Smooth muscle cell (in vitro differentiated cells): ENCODE measurements around the gene PLXNA2. TPM values are rescaled to one million over a fixed set of nuclear protein-coding genes. Genes with fewer than 3 reads are reported as not detected.

Experiments
- DNase-seq: peaks from one replicate; lab custom pipeline; 2025; ENCODE audit not compliant: unreplicated experiment; lab: John Stamatoyannopoulos, UW
- H2AFZ ChIP-seq: fragments of 200-600 bp; sonication (generic); 2 replicates; pipeline ENCODE4 v1.6.0; 2016; ENCODE audit warnings: antibody characterized with exemption, low read depth, mild to moderate bottlenecking
- H3F3A ChIP-seq: fragments of 200-600 bp; sonication (generic); 2 replicates; pipeline ENCODE4 v1.6.0; 2017; ENCODE audit warnings: antibody characterized with exemption, low read depth
- H3K27ac ChIP-seq: fragments of 200-600 bp; sonication (generic); 2 replicates; pipeline ENCODE4 v1.5.1; 2016; ENCODE audit warnings: low read depth, mild to moderate bottlenecking
- H3K27me3 ChIP-seq: fragments of 200-600 bp; sonication (generic); 2 replicates; pipeline ENCODE4 v1.6.1; 2016; ENCODE audit warnings: low read depth, mild to moderate bottlenecking
- H3K36me3 ChIP-seq: fragments of 200-600 bp; sonication (generic); 2 replicates; pipeline ENCODE4 v1.5.1; 2016; ENCODE audit warnings: low read depth
- H3K4me1 ChIP-seq: fragments of 200-600 bp; sonication (generic); 2 replicates; pipeline ENCODE4 v1.5.1; 2016; ENCODE audit warnings: low read depth
- H3K4me2 ChIP-seq: fragments of 200-600 bp; sonication (generic); 2 replicates; pipeline ENCODE4 v1.6.0; 2016; ENCODE audit warnings: mild to moderate bottlenecking
- H3K4me3 ChIP-seq: fragments of 200-600 bp; sonication (generic); 2 replicates; pipeline ENCODE4 v1.5.1; 2016; ENCODE audit warnings: mild to moderate bottlenecking
- H3K79me2 ChIP-seq: fragments of 200-600 bp; sonication (generic); 2 replicates; pipeline ENCODE4 v1.6.0; 2016; ENCODE audit warnings: low read depth, mild to moderate bottlenecking
- H3K9ac ChIP-seq: fragments of 200-600 bp; sonication (generic); 2 replicates; pipeline ENCODE4 v1.6.0; 2016; ENCODE audit warnings: low read depth
- H3K9me3 ChIP-seq: fragments of 200-600 bp; sonication (generic); replicated peaks from 2 replicates; pipeline ENCODE4 v1.5.1; 2016; ENCODE audit warnings: low read depth
- H4K20me1 ChIP-seq: fragments of 200-600 bp; sonication (generic); 2 replicates; pipeline ENCODE4 v1.6.0; 2016; ENCODE audit warnings: low read depth
- CTCF ChIP-seq: fragments of 200-600 bp; sonication (generic); IDR thresholded peaks from 2 replicates; pipeline ENCODE4 v1.5.1; 2017; ENCODE audit warnings: borderline replicate concordance, mild to moderate bottlenecking, antibody characterized with exemption; ENCODE audit not compliant: insufficient read depth, poor library complexity, severe bottlenecking
- WGBS: methylation state at CpG from one replicate; pipeline ENCODE4 v1.1.7; 2016; ENCODE audit warnings: low lambda C conversion rate; 5-methylcytosine and 5-hydroxymethylcytosine counted together
- polyA plus RNA-seq: library from polyadenylated mRNA; unstranded; fragments of >200 nt; fragmentation: Nextera tagmentation; extraction: Ambion mirVana; gene quantifications from 2 replicates; pipeline ENCODE4 v1.2.1, GENCODE V29; 2016
- total RNA-seq: library from RNA; depleted of rRNA; stranded (reverse); fragments of >200 nt; gene quantifications from 2 replicates; pipeline ENCODE4 v1.2.3, GENCODE V29; 2014

The PLXNA2 gene
- total RNA-seq (8.2 and 12.0 TPM in 2 replicates), polyA plus RNA-seq (8.7 and 15.7 TPM in 2 replicates)

GRCh38 chr1:208243967-208244916 lies at the start of gene PLXNA2:
TSS of gene PLXNA2 (minus strand) at chr1:208244384. CDS start at chr1:208217922, 26,462 bp downstream.
- WGBS: 2% methylated on average over 67 of the region's 78 CpGs
- H3K9me3 ChIP-seq: no peaks in the 10 kb centered on the region
- peak within 1 kb of the TSS; percentile 95 for H2AFZ ChIP-seq
- H3K36me3 ChIP-seq: no peaks in the 10 kb centered on the region
- peak within 1 kb of the TSS; percentile 77 for H3K9ac ChIP-seq
- peaks cover 35% of the 10 kb centered on the region for H4K20me1 ChIP-seq
- peak within 1 kb of the TSS; percentile 97 for H3K4me3 ChIP-seq
- peaks cover 27% of the 10 kb centered on the region for H3K79me2 ChIP-seq
- H3K27me3 ChIP-seq: no peaks in the 10 kb centered on the region
- peaks cover 9% of the 10 kb centered on the region for H3F3A ChIP-seq
- H3K4me1 ChIP-seq: peaks cover 35% of the 10 kb centered on the region
- no peak for TF ChIP-seq CTCF
- H3K4me2 ChIP-seq: peak within 1 kb of the TSS; percentile 100
- H3K27ac ChIP-seq: peak within 1 kb of the TSS; percentile 55
- DNase-seq: peak; percentile 65

GRCh38 chr1:208292908-208293307 lies 48.7 kb upstream of the PLXNA2 start:
- Histone ChIP-seq H3K4me1 (no peaks in the 10 kb centered on the region), H3K79me2 (no peaks in the 10 kb centered on the region), H3K4me2 (no peak overlapping the region), H4K20me1 (no peaks in the 10 kb centered on the region), H3K36me3 (no peaks in the 10 kb centered on the region), H3K27ac (no peak overlapping the region), H3K9me3 (no peaks in the 10 kb centered on the region), H3K9ac (no peak overlapping the region), H2AFZ (no peak overlapping the region), H3K4me3 (no peak overlapping the region), H3K27me3 (no peaks in the 10 kb centered on the region), H3F3A (no peaks in the 10 kb centered on the region)
- DNase-seq: no peak
- 82% methylated on average over 2 of the region's 2 CpGs for WGBS
- TF ChIP-seq CTCF: no peak

GRCh38 chr1:208291923-208292711 lies 47.9 kb upstream of the PLXNA2 start:
- Histone ChIP-seq H3K27ac (no peak overlapping the region), H3K9me3 (no peaks in the 10 kb centered on the region), H3K79me2 (no peaks in the 10 kb centered on the region), H3K4me3 (no peak overlapping the region), H3K4me1 (no peaks in the 10 kb centered on the region), H3K4me2 (no peak overlapping the region), H2AFZ (no peak overlapping the region), H3K9ac (no peak overlapping the region), H3F3A (no peaks in the 10 kb centered on the region), H4K20me1 (no peaks in the 10 kb centered on the region), H3K36me3 (no peaks in the 10 kb centered on the region), H3K27me3 (no peaks in the 10 kb centered on the region)
- no peak for DNase-seq
- no peak for TF ChIP-seq CTCF
- 94% methylated on average over 4 of the region's 4 CpGs for WGBS
